Measurements from ENCODE around the gene FAIM. TPM values are rescaled to one million over a fixed set of nuclear protein-coding genes. Genes with fewer than 3 reads are reported as not detected.

The FAIM gene
- total RNA-seq, 2 experiments from 2014 or later: 2.2 to 3.0 TPM

DNA sequence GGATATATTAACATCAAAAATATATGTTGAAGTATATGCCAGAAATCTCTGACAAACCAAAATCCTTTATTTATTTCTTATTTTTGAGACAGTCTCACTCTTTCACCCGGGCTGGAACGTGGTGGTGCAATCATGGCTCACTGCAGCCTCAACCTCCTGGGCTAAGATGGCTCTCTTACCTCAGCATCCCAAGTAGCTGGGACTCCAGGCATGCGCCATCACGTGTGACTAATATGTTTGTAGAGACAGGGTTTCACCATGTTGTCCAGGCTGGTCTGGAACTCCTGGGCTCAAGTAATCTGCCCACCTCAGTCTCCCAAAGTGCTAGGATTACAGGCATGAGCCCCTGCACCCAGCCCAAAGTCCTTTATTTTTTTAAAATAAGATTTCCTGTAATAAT lies 11.9 kb downstream of the FAIM start:
- CTCF ChIA-PET: no interaction called here
- POLR2A ChIA-PET: no interaction called here
- H3K27me3 Mint-ChIP-seq: no peaks in the 10 kb centered on the region

DNA sequence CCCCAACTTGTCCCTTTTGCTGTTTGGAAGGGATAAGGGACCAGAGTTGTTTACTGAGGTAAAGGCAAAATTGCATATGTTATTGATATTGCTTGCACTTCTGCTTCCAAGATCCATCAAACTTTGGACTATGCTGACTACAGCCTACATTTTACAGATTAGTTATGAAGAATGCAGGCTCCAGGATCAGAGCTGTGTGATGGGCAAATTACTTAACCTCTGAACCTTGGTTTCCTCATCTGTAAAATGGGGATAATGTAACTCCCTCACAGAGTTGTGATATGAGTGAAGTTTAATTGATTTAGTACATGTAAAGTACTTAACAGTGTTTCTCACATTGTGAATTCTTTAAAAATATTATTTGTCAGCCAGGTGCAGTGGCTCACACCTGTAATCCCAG lies 15.9 kb downstream of the FAIM start:
- POLR2A ChIA-PET: no interaction called here
- Mint-ChIP-seq H3K27me3 (no peaks in the 10 kb centered on the region), H3K9me3 (no peaks in the 10 kb centered on the region), H3K4me3 (no peak overlapping the region), H3K4me1 (no peaks in the 10 kb centered on the region), H3K36me3 (ENCODE audit: low read depth) (no peaks in the 10 kb centered on the region), H3K27ac (no peak overlapping the region)
- no peak for DNase-seq
- CTCF ChIA-PET: interaction anchor here (1.3 kb wide), 1 partner anchor 30 kb away, joined by 5 read pairs; the partner anchor contains the start of gene CEP70

More for the DNA sequence above, 11.9 kb downstream of the FAIM start:
- DNase-seq: no peak
- Mint-ChIP-seq H3K9me3 (no peaks in the 10 kb centered on the region), H3K4me3 (no peak overlapping the region), H3K27ac (no peak overlapping the region), H3K36me3 (ENCODE audit: low read depth) (no peaks in the 10 kb centered on the region), H3K4me1 (no peaks in the 10 kb centered on the region)

DNA sequence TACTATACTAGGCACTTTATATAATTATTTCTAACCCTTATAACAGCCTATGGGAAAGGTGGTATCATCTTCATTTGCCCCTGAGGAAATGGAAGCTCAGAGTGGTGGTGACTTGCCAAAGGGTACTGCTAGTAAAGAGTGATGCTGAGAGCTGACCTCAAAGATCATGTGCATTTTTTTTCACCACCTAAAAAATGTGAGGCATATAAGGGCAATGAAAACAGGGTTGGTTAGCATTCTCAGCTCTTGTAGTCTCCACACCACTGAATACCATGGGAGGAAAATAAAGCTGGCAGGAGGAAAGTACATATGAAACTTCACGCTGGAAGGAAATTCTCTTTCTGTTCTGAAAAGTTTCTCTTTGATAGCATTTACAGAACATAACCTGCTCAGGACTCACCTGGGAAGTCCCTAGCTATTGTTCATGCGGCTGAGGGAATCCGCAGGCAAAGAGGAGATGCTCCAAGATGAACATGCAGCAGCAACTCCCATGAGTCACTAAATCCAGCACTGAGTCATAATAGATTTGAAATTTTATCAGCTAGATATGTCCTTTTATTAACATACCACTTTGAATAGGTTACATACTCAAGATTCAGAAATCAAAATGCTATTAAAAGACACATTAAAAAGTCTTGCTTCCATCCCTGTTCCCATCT lies 17.3 kb downstream of the FAIM start:
- H3K4me3 Mint-ChIP-seq: no peak overlapping the region
- no peaks in the 10 kb centered on the region for H3K36me3 Mint-ChIP-seq (ENCODE audit: low read depth)
- DNase-seq: no peak
- H3K27ac Mint-ChIP-seq: no peak overlapping the region
- H3K9me3 Mint-ChIP-seq: no peaks in the 10 kb centered on the region
- CTCF ChIA-PET: interaction anchor here (0.7 kb wide), 1 partner anchor 42 kb away, joined by 3 read pairs; no protein-coding TSS in a partner anchor
- no peaks in the 10 kb centered on the region for H3K27me3 Mint-ChIP-seq
- POLR2A ChIA-PET: interaction anchor here (0.7 kb wide), 1 partner anchor 17 kb away, joined by 3 read pairs; the partner anchor contains the start of gene FAIM
- no peaks in the 10 kb centered on the region for H3K4me1 Mint-ChIP-seq

DNA sequence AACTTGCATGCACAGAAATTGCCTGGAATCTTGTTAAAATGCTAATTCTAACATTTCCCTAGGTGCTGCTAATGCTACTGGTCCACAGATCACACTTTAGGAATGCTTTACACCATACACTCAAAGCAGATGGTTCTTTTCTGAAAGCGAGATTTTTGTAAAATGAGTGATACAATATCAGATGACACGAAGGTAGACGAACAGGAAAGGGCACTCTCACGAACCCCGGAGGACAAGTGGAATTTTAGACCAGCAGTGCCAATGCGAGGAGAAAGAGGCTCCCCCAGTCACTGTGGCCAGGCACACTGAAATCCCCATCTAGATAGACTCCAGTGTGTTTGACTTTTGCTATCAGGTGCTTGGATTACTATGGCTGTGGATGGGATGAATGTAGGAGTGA lies 21.0 kb downstream of the FAIM start:
- DNase-seq: no peak
- no peaks in the 10 kb centered on the region for H3K27me3 Mint-ChIP-seq
- no peaks in the 10 kb centered on the region for H3K9me3 Mint-ChIP-seq
- no peaks in the 10 kb centered on the region for H3K36me3 Mint-ChIP-seq (ENCODE audit: low read depth)
- ChIA-PET CTCF (no interaction called here), POLR2A (no interaction called here)
- no peak overlapping the region for H3K4me3 Mint-ChIP-seq
- H3K4me1 Mint-ChIP-seq: no peaks in the 10 kb centered on the region
- H3K27ac Mint-ChIP-seq: no peak overlapping the region

DNA sequence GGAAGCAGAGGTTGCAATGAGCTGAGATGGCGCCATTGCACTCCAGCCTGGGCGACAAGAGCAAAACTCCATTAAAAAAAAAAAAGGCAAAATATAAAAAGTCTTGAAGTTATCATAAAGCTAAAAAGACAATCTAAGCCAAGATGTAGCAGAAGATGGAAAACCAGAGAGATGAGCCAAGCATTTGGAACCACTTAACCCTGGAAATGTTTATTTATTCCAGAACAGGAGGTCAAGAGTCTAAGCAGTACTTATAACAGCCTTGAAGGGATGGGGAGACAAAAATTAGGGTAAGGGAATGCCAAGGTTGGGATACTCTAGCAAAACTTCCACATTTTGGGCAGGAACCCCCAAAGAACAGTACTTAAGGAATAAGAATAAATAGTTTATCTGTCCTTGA lies 30.1 kb downstream of the FAIM start:
- no peaks in the 10 kb centered on the region for H3K27me3 Mint-ChIP-seq
- peaks cover 12% of the 10 kb centered on the region for H3K9me3 Mint-ChIP-seq
- H3K36me3 Mint-ChIP-seq (ENCODE audit: low read depth): no peaks in the 10 kb centered on the region
- H3K4me3 Mint-ChIP-seq: no peak overlapping the region
- no peak for DNase-seq
- ChIA-PET POLR2A (no interaction called here), CTCF (no interaction called here)
- H3K4me1 Mint-ChIP-seq: no peaks in the 10 kb centered on the region
- no peak overlapping the region for H3K27ac Mint-ChIP-seq

DNA sequence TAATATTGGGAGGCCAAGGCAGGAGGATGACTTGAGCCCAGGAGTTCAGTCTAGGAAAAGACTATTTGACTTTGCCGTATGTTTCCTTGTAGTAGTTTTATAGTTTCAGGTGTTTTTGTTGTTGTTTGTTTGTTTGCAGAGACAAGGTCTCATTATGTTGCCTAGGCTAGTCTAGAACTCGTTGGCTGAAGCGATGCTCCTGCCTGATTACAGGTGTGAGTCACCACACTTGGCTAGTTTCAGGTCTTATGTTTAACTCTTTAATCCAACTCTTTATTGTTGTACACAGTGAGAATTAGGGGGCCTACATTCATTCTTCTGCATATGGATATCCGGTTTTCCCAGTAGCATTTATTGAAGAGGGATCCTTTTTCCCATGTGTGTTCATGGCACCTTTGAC lies 32.0 kb downstream of the FAIM start:
- Mint-ChIP-seq H3K9me3 (peaks cover 20% of the 10 kb centered on the region), H3K36me3 (ENCODE audit: low read depth) (no peaks in the 10 kb centered on the region)

DNA sequence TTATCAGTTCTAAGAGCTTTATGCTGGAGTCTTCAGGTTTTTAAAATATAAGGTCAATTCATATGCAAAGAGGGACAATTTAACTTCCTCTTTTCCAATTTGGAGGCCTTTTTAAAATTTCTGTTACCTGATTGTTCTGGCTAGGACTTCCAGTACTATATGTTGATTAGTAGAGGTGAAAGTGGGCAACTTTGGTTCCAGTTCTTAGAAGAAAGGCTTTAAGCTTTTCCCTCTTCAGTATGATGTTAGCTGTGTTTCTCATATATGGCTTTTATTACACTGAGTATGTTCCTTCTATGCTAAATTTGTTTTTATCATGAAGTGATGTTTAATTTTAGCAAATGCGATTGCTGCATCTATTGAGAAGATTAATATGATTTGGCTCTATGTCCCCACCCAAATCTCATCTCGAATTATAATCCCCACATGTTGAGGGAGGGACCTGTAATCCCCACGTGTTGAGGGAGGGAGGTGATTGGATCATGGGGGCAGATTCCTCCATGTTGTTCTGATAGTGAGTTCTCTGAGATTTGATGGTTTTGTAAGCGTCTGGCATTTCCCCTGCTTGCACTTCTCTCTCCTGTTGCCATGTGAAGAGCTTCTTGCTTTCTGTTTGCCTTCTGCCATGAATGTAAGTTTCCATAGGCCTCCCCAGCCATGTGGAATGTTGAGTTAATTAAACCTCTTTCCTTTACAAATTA lies 33.8 kb downstream of the FAIM start:
- CTCF ChIA-PET: interaction anchor here (1.5 kb wide), 1 partner anchor 294 kb away, joined by 4 read pairs; no protein-coding TSS in a partner anchor
- no peaks in the 10 kb centered on the region for H3K27me3 Mint-ChIP-seq
- H3K9me3 Mint-ChIP-seq: peaks cover 32% of the 10 kb centered on the region
- H3K27ac Mint-ChIP-seq: no peak overlapping the region
- no peaks in the 10 kb centered on the region for H3K4me1 Mint-ChIP-seq
- no peak for DNase-seq
- H3K36me3 Mint-ChIP-seq (ENCODE audit: low read depth): peaks cover 6% of the 10 kb centered on the region
- POLR2A ChIA-PET: no interaction called here
- no peak overlapping the region for H3K4me3 Mint-ChIP-seq

More for the DNA sequence above, 32.0 kb downstream of the FAIM start:
- Mint-ChIP-seq H3K27ac (no peak overlapping the region), H3K27me3 (no peaks in the 10 kb centered on the region), H3K4me1 (no peaks in the 10 kb centered on the region), H3K4me3 (no peak overlapping the region)
- ChIA-PET POLR2A (no interaction called here), CTCF (interaction anchor here (1.5 kb wide), 1 partner anchor 295 kb away, joined by 4 read pairs; no protein-coding TSS in a partner anchor)
- DNase-seq: no peak

DNA sequence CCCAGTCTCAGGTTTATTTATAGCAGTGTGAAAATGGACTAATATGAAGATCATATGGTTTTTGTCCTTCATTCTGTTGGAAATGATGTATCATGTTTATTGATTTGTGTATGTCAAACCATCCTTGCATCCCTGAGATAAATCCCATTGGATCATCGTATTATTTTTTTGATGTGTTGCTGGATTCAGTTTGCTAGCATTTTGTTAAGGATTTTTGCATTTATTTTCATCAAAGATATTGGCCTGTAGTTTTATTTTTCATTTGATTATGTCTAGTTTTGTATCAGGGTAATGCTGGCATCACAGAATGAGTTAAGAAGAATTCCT lies 34.3 kb downstream of the FAIM start:
- Mint-ChIP-seq H3K27ac (no peak overlapping the region), H3K4me3 (no peak overlapping the region), H3K36me3 (ENCODE audit: low read depth) (peaks cover 10% of the 10 kb centered on the region), H3K9me3 (peaks cover 36% of the 10 kb centered on the region), H3K4me1 (no peaks in the 10 kb centered on the region), H3K27me3 (no peaks in the 10 kb centered on the region)
- ChIA-PET POLR2A (no interaction called here), CTCF (no interaction called here)
- DNase-seq: no peak

DNA sequence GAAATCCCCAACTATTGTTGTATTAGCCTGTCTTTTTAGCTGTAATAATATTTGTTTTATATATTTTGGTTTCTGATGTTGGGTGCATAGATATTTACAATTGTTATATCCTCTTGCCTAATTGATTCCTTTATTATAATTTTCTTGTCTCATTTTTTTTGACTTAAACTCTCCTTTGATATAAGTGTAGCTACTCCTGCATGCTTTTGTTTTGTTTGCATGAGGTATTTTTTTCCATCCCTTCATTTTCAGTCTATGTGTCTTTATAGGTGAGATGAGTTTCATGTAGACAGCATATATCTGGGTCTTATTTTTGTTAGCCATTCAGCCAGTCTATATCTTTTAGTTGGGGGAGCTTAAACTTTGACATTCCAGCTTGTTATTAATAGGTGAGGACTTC lies 37.4 kb downstream of the FAIM start:
- Mint-ChIP-seq H3K4me1 (no peaks in the 10 kb centered on the region), H3K27me3 (no peaks in the 10 kb centered on the region), H3K4me3 (no peak overlapping the region), H3K27ac (no peak overlapping the region), H3K36me3 (ENCODE audit: low read depth) (peaks cover 32% of the 10 kb centered on the region), H3K9me3 (peaks cover 40% of the 10 kb centered on the region)
- POLR2A ChIA-PET: no interaction called here
- CTCF ChIA-PET: interaction anchor here (1.5 kb wide), 1 partner anchor 277 kb away, joined by 3 read pairs; no protein-coding TSS in a partner anchor
- DNase-seq: no peak

DNA sequence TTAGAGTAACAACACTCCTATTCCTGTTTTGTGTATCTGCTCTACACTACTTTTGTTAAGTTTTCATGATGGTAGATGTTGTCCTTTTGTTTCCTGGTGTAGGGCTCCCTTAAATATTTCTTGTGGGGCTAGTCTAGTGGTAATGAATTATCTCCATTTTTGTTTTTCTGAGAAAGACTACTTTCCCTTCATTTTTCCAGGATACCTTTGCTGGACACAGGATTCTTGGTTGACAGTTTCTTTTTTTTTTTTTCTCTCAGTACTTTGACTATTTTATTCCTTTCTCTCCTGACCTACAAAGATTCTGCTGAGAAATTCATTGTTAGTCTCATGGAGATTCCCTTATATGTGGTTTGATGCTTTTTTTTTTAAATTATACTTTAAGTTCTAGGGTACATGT lies 37.9 kb downstream of the FAIM start:
- no peak overlapping the region for H3K4me3 Mint-ChIP-seq
- H3K9me3 Mint-ChIP-seq: peaks cover 40% of the 10 kb centered on the region
- ChIA-PET POLR2A (no interaction called here), CTCF (interaction anchor here (1.5 kb wide), 1 partner anchor 277 kb away, joined by 3 read pairs; no protein-coding TSS in a partner anchor)
- no peaks in the 10 kb centered on the region for H3K4me1 Mint-ChIP-seq
- H3K36me3 Mint-ChIP-seq (ENCODE audit: low read depth): peaks cover 35% of the 10 kb centered on the region
- no peak overlapping the region for H3K27ac Mint-ChIP-seq
- no peaks in the 10 kb centered on the region for H3K27me3 Mint-ChIP-seq
- no peak for DNase-seq

DNA sequence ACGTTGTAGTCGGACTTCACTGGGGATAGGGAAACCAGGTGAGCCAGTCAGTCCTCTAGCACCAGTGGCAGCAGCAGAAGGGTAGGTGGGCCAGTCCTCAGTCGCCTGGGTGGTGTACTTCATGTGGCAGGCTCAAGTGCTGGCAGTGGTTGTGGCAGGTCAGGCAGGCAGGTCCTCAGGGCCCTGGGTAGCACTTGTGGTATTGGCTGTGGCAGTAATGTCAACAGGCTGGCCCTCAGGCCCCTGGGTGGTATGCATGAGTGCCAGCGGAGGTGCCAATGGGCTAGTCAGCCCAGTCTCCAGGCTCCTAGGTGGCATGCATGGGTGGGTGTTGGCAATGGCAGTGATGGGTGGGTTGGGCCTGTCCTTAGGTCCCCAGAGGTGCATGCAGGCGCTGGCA lies 40.6 kb downstream of the FAIM start:
- DNase-seq: no peak

DNA sequence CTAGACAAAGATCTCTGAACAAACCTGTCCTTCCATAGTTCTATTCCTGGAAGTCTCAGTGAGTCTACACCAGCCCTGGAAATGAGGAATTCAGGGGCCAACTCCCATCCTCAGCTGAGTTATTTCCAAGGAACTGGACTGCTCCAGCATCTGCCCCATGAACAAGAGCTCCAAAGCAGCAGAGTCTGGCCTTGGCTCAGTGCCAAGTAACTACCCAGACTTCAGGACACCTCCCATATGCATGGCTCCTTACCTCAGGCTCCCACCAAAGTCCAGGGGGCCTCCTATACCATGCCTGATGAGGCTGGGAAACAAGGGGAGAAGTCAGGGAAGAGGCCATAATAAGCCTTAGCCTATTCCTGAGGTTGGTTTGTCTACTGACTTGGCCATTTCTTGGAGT lies 45.0 kb downstream of the FAIM start:
- no peak overlapping the region for H3K27ac Mint-ChIP-seq
- no peak overlapping the region for H3K4me3 Mint-ChIP-seq
- no peaks in the 10 kb centered on the region for H3K4me1 Mint-ChIP-seq
- H3K9me3 Mint-ChIP-seq: peaks cover 7% of the 10 kb centered on the region
- peaks cover 37% of the 10 kb centered on the region for H3K36me3 Mint-ChIP-seq (ENCODE audit: low read depth)
- POLR2A ChIA-PET: no interaction called here
- DNase-seq: no peak
- CTCF ChIA-PET: interaction anchor here (1.5 kb wide), 1 partner anchor 262 kb away, joined by 3 read pairs; no protein-coding TSS in a partner anchor
- H3K27me3 Mint-ChIP-seq: no peaks in the 10 kb centered on the region

More for the DNA sequence above, 40.6 kb downstream of the FAIM start:
- peaks cover 30% of the 10 kb centered on the region for H3K9me3 Mint-ChIP-seq
- H3K4me1 Mint-ChIP-seq: no peaks in the 10 kb centered on the region
- H3K36me3 Mint-ChIP-seq (ENCODE audit: low read depth): peaks cover 47% of the 10 kb centered on the region
- H3K27ac Mint-ChIP-seq: no peak overlapping the region
- H3K27me3 Mint-ChIP-seq: no peaks in the 10 kb centered on the region
- POLR2A ChIA-PET: no interaction called here
- no peak overlapping the region for H3K4me3 Mint-ChIP-seq
- CTCF ChIA-PET: no interaction called here

DNA sequence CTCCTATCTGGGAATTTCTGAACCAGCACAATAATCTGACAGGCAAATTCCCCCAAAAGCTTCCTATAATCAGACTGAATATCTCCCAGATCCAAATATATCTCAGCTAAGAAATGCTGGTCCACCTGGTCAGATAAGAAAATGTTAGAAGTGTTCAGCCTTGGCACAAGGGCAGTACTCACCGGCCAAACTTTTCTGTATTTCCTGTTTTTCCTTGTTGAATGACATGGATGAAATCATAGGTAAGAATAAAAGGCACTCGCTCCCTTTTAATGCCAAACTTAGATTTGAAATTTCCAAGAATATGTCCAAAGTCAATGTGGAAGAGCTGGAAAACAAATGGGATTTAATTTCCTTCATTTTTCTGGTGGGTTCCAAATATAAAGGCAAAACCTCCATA lies 48.9 kb downstream of the FAIM start:
- peaks cover 15% of the 10 kb centered on the region for H3K36me3 Mint-ChIP-seq (ENCODE audit: low read depth)
- no peaks in the 10 kb centered on the region for H3K27me3 Mint-ChIP-seq
- no peaks in the 10 kb centered on the region for H3K4me1 Mint-ChIP-seq
- no peak overlapping the region for H3K27ac Mint-ChIP-seq
- no peak overlapping the region for H3K4me3 Mint-ChIP-seq
- no peak for DNase-seq
- POLR2A ChIA-PET: no interaction called here
- H3K9me3 Mint-ChIP-seq: no peaks in the 10 kb centered on the region
- CTCF ChIA-PET: no interaction called here

DNA sequence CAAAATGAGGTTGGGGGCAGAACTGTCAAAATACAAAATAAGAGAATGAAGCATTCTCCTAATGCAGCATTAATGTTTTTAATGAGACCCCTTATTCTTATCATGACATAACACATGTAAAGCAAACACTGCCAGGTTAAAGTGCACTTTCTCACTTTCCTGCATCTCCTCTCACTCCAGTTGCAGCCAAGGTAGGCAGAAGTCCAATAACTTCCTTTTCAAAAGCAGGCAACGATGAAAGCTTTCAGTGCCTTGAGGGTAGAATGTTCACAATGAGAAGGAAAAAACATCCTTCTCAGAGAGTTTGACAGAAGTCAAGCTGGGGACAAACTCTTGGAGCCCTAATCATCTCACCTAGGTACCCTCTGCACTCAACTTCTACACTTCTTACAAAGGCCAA lies 59.5 kb downstream of the FAIM start:
- POLR2A ChIA-PET: no interaction called here
- no peak for DNase-seq
- Mint-ChIP-seq H3K27me3 (no peaks in the 10 kb centered on the region), H3K9me3 (no peaks in the 10 kb centered on the region), H3K27ac (no peak overlapping the region), H3K4me3 (no peak overlapping the region), H3K4me1 (no peaks in the 10 kb centered on the region), H3K36me3 (ENCODE audit: low read depth) (peaks cover 12% of the 10 kb centered on the region)
- CTCF ChIA-PET: interaction anchor here (0.6 kb wide), 1 partner anchor 43 kb away, joined by 3 read pairs; no protein-coding TSS in a partner anchor

All from activated CD4-positive, alpha-beta memory T cell treated with anti-CD3 and anti-CD28 coated beads, Interleukin-2, amount 10 ng/mL, durations not matched to agents 7 days and 5 days (primary cell).